ENCODE data around the gene PI4KA.
A peak's percentile ranks its signal among the peaks of the same experiment; 100 is the strongest.

The PI4KA gene

GRCh38 chr22:20864186-20864908, 5.7 kb upstream of the PI4KA start:
- Histone ChIP-seq H4K91ac (ENCODE audit: low read depth, low read length) (no peak overlapping the region), H3K4ac (ENCODE audit: low read depth, low read length) (no peak overlapping the region), H4K12ac (ENCODE audit: low read depth, low read length) (no peak overlapping the region), H3K36me3 (ENCODE audit: control insufficient read depth in 1 of 2, insufficient read depth in 2 of 2, low read length in 2 of 2) (peaks cover 1 to 6% of the 10 kb centered on the region in 2 experiments), H3K79me2 (ENCODE audit: control insufficient read depth, insufficient read depth, low read length, poor library complexity) (peaks cover 2% of the 10 kb centered on the region), H4K8ac (ENCODE audit: low read depth, low read length) (no peak overlapping the region), H3K27ac (ENCODE audit: low read depth, low read length) (no peak overlapping the region), H3K4me1 (ENCODE audit: control insufficient read depth in 1 of 2, insufficient read depth in 2 of 2, low read length in 2 of 2) (peaks cover 24 to 30% of the 10 kb centered on the region in 2 experiments), H2AK5ac (ENCODE audit: low read length) (no peak overlapping the region), H3K18ac (ENCODE audit: low read length) (no peak overlapping the region), H2BK120ac (ENCODE audit: insufficient read depth, low read length, poor library complexity) (no peak overlapping the region), H3K4me2 (ENCODE audit: low read length) (no peak overlapping the region), H3K9ac (ENCODE audit: low read length) (no peak overlapping the region), H3K14ac (ENCODE audit: low read length) (no peak overlapping the region), H3K27me3 (ENCODE audit: insufficient read depth, low read length) (no peaks in the 10 kb centered on the region), H2AFZ (ENCODE audit: insufficient read depth, low read length, poor library complexity) (no peak overlapping the region), H2BK5ac (ENCODE audit: low read depth, low read length, poor library complexity) (no peak overlapping the region), H3K9me3 (ENCODE audit: insufficient read depth, low read depth, low read length) (no peaks in the 10 kb centered on the region), H2BK12ac (ENCODE audit: low read length) (no peak overlapping the region), H3K79me1 (ENCODE audit: low read length) (no peaks in the 10 kb centered on the region), H3K4me3 (ENCODE audit: low read depth, low read length) (no peak overlapping the region), H3K23ac (ENCODE audit: low read length) (no peak overlapping the region)
- peak; percentile 81 to 95 for DNase-seq
- no CpG with 5 or more reads among the region's 12 CpGs for WGBS (ENCODE audit: extremely low coverage, insufficient coverage, insufficient read length)

GRCh38 chr22:20863366-20863765, 4.8 kb upstream of the PI4KA start:
- H2AK5ac ChIP-seq (ENCODE audit: low read length) = no peak overlapping the region
- H3K4me1 ChIP-seq (ENCODE audit: control insufficient read depth in 1 of 2, insufficient read depth in 2 of 2, low read length in 2 of 2) = peaks cover 24 to 30% of the 10 kb centered on the region in 2 experiments
- no peak overlapping the region for H2BK120ac ChIP-seq (ENCODE audit: insufficient read depth, low read length, poor library complexity)
- no peaks in the 10 kb centered on the region for H3K27me3 ChIP-seq (ENCODE audit: insufficient read depth, low read length)
- no CpG with 5 or more reads among the region's 4 CpGs for WGBS (ENCODE audit: extremely low coverage, insufficient coverage, insufficient read length)
- peaks cover 0 to 2% of the 10 kb centered on the region in 2 experiments for H3K36me3 ChIP-seq (ENCODE audit: control insufficient read depth in 1 of 2, insufficient read depth in 2 of 2, low read length in 2 of 2)
- no peak overlapping the region for H4K91ac ChIP-seq (ENCODE audit: low read depth, low read length)
- no peak overlapping the region for H3K23ac ChIP-seq (ENCODE audit: low read length)
- no peak overlapping the region for H3K14ac ChIP-seq (ENCODE audit: low read length)
- no peak overlapping the region for H2BK5ac ChIP-seq (ENCODE audit: low read depth, low read length, poor library complexity)
- DNase-seq = no peak
- H3K79me1 ChIP-seq (ENCODE audit: low read length) = peaks cover 5% of the 10 kb centered on the region
- H3K9me3 ChIP-seq (ENCODE audit: insufficient read depth, low read depth, low read length) = peaks cover 3% of the 10 kb centered on the region
- no peak overlapping the region for H4K12ac ChIP-seq (ENCODE audit: low read depth, low read length)
- H2BK12ac ChIP-seq (ENCODE audit: low read length) = no peak overlapping the region
- no peak overlapping the region for H3K9ac ChIP-seq (ENCODE audit: low read length)
- peaks cover 5% of the 10 kb centered on the region for H3K79me2 ChIP-seq (ENCODE audit: control insufficient read depth, insufficient read depth, low read length, poor library complexity)
- H3K4me3 ChIP-seq (ENCODE audit: low read depth, low read length) = no peak overlapping the region
- no peak overlapping the region for H4K8ac ChIP-seq (ENCODE audit: low read depth, low read length)
- H3K27ac ChIP-seq (ENCODE audit: low read depth, low read length) = no peak overlapping the region
- no peak overlapping the region for H3K4ac ChIP-seq (ENCODE audit: low read depth, low read length)
- H3K4me2 ChIP-seq (ENCODE audit: low read length) = no peak overlapping the region
- no peak overlapping the region for H3K18ac ChIP-seq (ENCODE audit: low read length)
- no peak overlapping the region for H2AFZ ChIP-seq (ENCODE audit: insufficient read depth, low read length, poor library complexity)

GRCh38 chr22:20862540-20862939, 3.9 kb upstream of the PI4KA start:
- H3K4me2 ChIP-seq (ENCODE audit: low read length) = no peak overlapping the region
- no peak overlapping the region for H4K12ac ChIP-seq (ENCODE audit: low read depth, low read length)
- peaks cover 12% of the 10 kb centered on the region for H3K79me1 ChIP-seq (ENCODE audit: low read length)
- peaks cover 24 to 31% of the 10 kb centered on the region in 2 experiments for H3K4me1 ChIP-seq (ENCODE audit: control insufficient read depth in 1 of 2, insufficient read depth in 2 of 2, low read length in 2 of 2)
- H3K4ac ChIP-seq (ENCODE audit: low read depth, low read length) = no peak overlapping the region
- no peak overlapping the region for H4K91ac ChIP-seq (ENCODE audit: low read depth, low read length)
- H3K18ac ChIP-seq (ENCODE audit: low read length) = no peak overlapping the region
- no peak overlapping the region for H3K4me3 ChIP-seq (ENCODE audit: low read depth, low read length)
- no peak overlapping the region for H3K14ac ChIP-seq (ENCODE audit: low read length)
- H3K79me2 ChIP-seq (ENCODE audit: control insufficient read depth, insufficient read depth, low read length, poor library complexity) = peaks cover 5% of the 10 kb centered on the region
- peaks cover 0 to 2% of the 10 kb centered on the region in 2 experiments for H3K36me3 ChIP-seq (ENCODE audit: control insufficient read depth in 1 of 2, insufficient read depth in 2 of 2, low read length in 2 of 2)
- H2AFZ ChIP-seq (ENCODE audit: insufficient read depth, low read length, poor library complexity) = no peak overlapping the region
- DNase-seq = peak; percentile 66 to 89
- H2AK5ac ChIP-seq (ENCODE audit: low read length) = no peak overlapping the region
- H2BK5ac ChIP-seq (ENCODE audit: low read depth, low read length, poor library complexity) = no peak overlapping the region
- peaks cover 3% of the 10 kb centered on the region for H3K9me3 ChIP-seq (ENCODE audit: insufficient read depth, low read depth, low read length)
- no peak overlapping the region for H2BK120ac ChIP-seq (ENCODE audit: insufficient read depth, low read length, poor library complexity)
- H4K8ac ChIP-seq (ENCODE audit: low read depth, low read length) = no peak overlapping the region
- no peak overlapping the region for H2BK12ac ChIP-seq (ENCODE audit: low read length)
- H3K27ac ChIP-seq (ENCODE audit: low read depth, low read length) = no peak overlapping the region
- no peaks in the 10 kb centered on the region for H3K27me3 ChIP-seq (ENCODE audit: insufficient read depth, low read length)
- H3K9ac ChIP-seq (ENCODE audit: low read length) = no peak overlapping the region
- no peak overlapping the region for H3K23ac ChIP-seq (ENCODE audit: low read length)
- WGBS (ENCODE audit: extremely low coverage, insufficient coverage, insufficient read length) = no CpG with 5 or more reads among the region's 2 CpGs

DNA sequence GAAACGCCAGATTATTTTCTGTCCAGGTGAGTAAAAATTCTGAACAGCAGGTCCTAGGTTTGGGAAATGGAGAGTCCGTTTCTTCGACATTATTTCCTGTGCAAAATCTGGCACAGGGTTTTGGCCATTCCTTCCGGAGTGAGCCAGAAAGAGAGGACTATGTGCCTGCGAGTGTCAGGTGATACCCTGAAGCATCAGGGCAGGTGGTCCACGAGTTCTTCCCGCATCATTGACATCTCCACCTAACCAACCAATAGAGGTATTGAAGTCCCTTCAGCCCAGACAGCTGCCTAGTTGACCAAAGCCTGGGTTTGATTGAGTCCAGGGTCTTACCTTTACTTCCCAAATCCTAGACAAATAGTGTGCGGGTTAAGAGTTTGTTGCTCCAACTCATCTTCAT, 1.0 kb upstream of the PI4KA start:
- H3K79me1 ChIP-seq (ENCODE audit: low read length) = peaks cover 12% of the 10 kb centered on the region
- no peak overlapping the region for H3K27ac ChIP-seq (ENCODE audit: low read depth, low read length)
- peaks cover 9% of the 10 kb centered on the region in 2 experiments for H3K4me1 ChIP-seq (ENCODE audit: control insufficient read depth in 1 of 2, insufficient read depth in 2 of 2, low read length in 2 of 2)
- H4K91ac ChIP-seq (ENCODE audit: low read depth, low read length) = no peak overlapping the region
- H3K4ac ChIP-seq (ENCODE audit: low read depth, low read length) = peak overlapping the region; percentile 15
- H2BK120ac ChIP-seq (ENCODE audit: insufficient read depth, low read length, poor library complexity) = no peak overlapping the region
- H3K9me3 ChIP-seq (ENCODE audit: insufficient read depth, low read depth, low read length) = peaks cover 3% of the 10 kb centered on the region
- no peak overlapping the region for H3K4me3 ChIP-seq (ENCODE audit: low read depth, low read length)
- no peak overlapping the region for H2BK5ac ChIP-seq (ENCODE audit: low read depth, low read length, poor library complexity)
- H3K79me2 ChIP-seq (ENCODE audit: control insufficient read depth, insufficient read depth, low read length, poor library complexity) = peaks cover 7% of the 10 kb centered on the region
- no peak overlapping the region for H2AK5ac ChIP-seq (ENCODE audit: low read length)
- H2AFZ ChIP-seq (ENCODE audit: insufficient read depth, low read length, poor library complexity) = no peak overlapping the region
- no peak overlapping the region for H3K23ac ChIP-seq (ENCODE audit: low read length)
- no CpG with 5 or more reads among the region's 8 CpGs for WGBS (ENCODE audit: extremely low coverage, insufficient coverage, insufficient read length)
- H3K36me3 ChIP-seq (ENCODE audit: control insufficient read depth in 1 of 2, insufficient read depth in 2 of 2, low read length in 2 of 2) = no peaks in the 10 kb centered on the region
- no peaks in the 10 kb centered on the region for H3K27me3 ChIP-seq (ENCODE audit: insufficient read depth, low read length)
- no peak overlapping the region for H4K12ac ChIP-seq (ENCODE audit: low read depth, low read length)
- no peak overlapping the region for H3K14ac ChIP-seq (ENCODE audit: low read length)
- H3K18ac ChIP-seq (ENCODE audit: low read length) = no peak overlapping the region
- peak overlapping the region; percentile 82 for H3K4me2 ChIP-seq (ENCODE audit: low read length)
- DNase-seq = peak in 1 of 2 donors; percentile 48
- no peak overlapping the region for H2BK12ac ChIP-seq (ENCODE audit: low read length)
- no peak overlapping the region for H4K8ac ChIP-seq (ENCODE audit: low read depth, low read length)
- H3K9ac ChIP-seq (ENCODE audit: low read length) = no peak overlapping the region
